Measurements from ENCODE around the gene MINDY2.
"Not testable (repeated sequence)": the region's sequence is repeated elsewhere in the genome, so short reads cannot be mapped to it uniquely, and the experiment has no call there.

Gene MINDY2

GRCh38 chr15:58833681-58834426, 62.8 kb downstream of the MINDY2 start:
- FAIRE-seq = not testable (repeated sequence)

- FAIRE-seq = no peak
Observed at GRCh38 chr15:58839485-58839884, 68.4 kb downstream of the MINDY2 start.

- FAIRE-seq = no peak
Observed at GRCh38 chr15:58840048-58840447, 68.9 kb downstream of the MINDY2 start.

- FAIRE-seq = no peak
Observed at GRCh38 chr15:58842713-58843396, 71.8 kb downstream of the MINDY2 start.

- not testable (repeated sequence) for FAIRE-seq
Observed at GRCh38 chr15:58851205-58851604, 80.1 kb downstream of the MINDY2 start.

GRCh38 chr15:58852347-58852746, 81.2 kb downstream of the MINDY2 start:
- no peak for FAIRE-seq

GRCh38 chr15:58854593-58854992, 83.5 kb downstream of the MINDY2 start:
- FAIRE-seq = no peak

- no peak for FAIRE-seq
Observed at GRCh38 chr15:58856086-58856485, 85.0 kb downstream of the MINDY2 start.

- peak; percentile 91 for FAIRE-seq
Observed at GRCh38 chr15:58856621-58857020, 85.5 kb downstream of the MINDY2 start.

- no peak for FAIRE-seq
Observed at GRCh38 chr15:58862326-58862725, 91.2 kb downstream of the MINDY2 start.

- FAIRE-seq = no peak
Observed at GRCh38 chr15:58864602-58865424, 93.7 kb downstream of the MINDY2 start.

- FAIRE-seq = no peak
Observed at GRCh38 chr15:58865425-58865880, 94.4 kb downstream of the MINDY2 start.

- no peak for FAIRE-seq
Observed at GRCh38 chr15:58867926-58868325, 96.8 kb downstream of the MINDY2 start.

GRCh38 chr15:58870451-58870850, 99.3 kb downstream of the MINDY2 start:
- no peak for FAIRE-seq

- FAIRE-seq = no peak
Observed at GRCh38 chr15:58873267-58873666, 102.2 kb downstream of the MINDY2 start.

- no peak for FAIRE-seq
Observed at GRCh38 chr15:58875343-58875742, 104.2 kb downstream of the MINDY2 start.

- no peak for FAIRE-seq
Observed at GRCh38 chr15:58876306-58877106, 105.4 kb downstream of the MINDY2 start.

GRCh38 chr15:58877999-58878825, 107.1 kb downstream of the MINDY2 start:
- FAIRE-seq = no peak

GRCh38 chr15:58880320-58880719, 109.2 kb downstream of the MINDY2 start:
- no peak for FAIRE-seq

- no peak for FAIRE-seq
Observed at GRCh38 chr15:58882243-58882642, 111.1 kb downstream of the MINDY2 start.

- not testable (repeated sequence) for FAIRE-seq
Observed at GRCh38 chr15:58883926-58884325, 112.8 kb downstream of the MINDY2 start.
